Measurements from ENCODE around the gene FBXL15. TPM values are rescaled to one million over a fixed set of nuclear protein-coding genes. Genes with fewer than 3 reads are reported as not detected.

The FBXL15 gene
- total RNA-seq, 1 experiment from 2014 or later = 8.4 TPM

DNA sequence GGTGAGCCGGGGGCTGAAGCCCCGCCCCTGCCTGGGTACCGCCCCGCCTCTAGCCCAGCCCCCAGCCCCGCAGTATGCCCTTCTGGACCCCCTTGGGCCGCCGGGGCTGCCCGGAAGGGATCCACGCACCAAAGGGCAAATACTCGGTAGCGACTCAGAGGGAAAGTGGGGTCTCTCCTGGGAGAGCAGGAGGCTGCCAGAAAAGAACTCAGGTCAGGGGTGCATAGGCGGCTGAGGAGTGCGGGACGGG is 796 bp downstream of the FBXL15 start:
- DNase-seq (ENCODE audit: low read depth, low spot score) = no peak
- in situ Hi-C loops (cut with HindIII; ENCODE audit: low pct_unique_long_range_greater_than_20kb, low sequenced_read_pairs) = no loop called here

GRCh38 chr10:102421757-102422512 is 1.3 kb downstream of the FBXL15 start:
- in situ Hi-C loops (cut with HindIII; ENCODE audit: low pct_unique_long_range_greater_than_20kb, low sequenced_read_pairs) = no loop called here
- no peak for DNase-seq (ENCODE audit: low read depth, low spot score)

DNA sequence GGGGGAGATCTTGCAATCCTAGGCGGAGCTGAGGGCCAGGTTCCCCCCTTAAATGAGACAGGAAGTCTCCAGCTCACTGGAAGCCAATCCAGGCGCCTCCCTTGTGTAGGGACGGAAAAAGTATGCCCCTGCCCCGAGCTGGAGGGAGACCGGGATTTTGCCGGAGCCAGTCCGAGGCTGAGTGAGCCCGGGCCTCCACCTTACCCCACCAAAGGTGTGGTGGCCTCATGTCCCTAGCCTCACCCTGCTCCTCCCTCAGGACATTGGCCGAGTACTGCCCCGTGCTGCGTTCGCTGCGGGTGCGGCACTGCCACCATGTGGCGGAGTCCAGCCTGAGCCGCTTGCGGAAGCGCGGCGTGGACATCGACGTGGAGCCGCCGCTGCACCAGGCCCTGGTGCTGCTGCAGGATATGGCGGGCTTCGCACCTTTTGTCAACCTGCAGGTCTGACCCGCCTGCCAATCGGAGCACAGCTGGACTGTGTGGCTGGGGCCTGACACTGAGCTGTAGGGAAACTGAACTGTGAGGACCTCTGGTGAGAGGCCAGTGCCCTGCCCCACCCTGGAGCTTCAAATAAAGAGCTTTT is 2.0 kb downstream of the FBXL15 start:
- in situ Hi-C loops (cut with HindIII; ENCODE audit: low pct_unique_long_range_greater_than_20kb, low sequenced_read_pairs) = no loop called here
- peak; percentile 70 for DNase-seq (ENCODE audit: low read depth, low spot score)

DNA sequence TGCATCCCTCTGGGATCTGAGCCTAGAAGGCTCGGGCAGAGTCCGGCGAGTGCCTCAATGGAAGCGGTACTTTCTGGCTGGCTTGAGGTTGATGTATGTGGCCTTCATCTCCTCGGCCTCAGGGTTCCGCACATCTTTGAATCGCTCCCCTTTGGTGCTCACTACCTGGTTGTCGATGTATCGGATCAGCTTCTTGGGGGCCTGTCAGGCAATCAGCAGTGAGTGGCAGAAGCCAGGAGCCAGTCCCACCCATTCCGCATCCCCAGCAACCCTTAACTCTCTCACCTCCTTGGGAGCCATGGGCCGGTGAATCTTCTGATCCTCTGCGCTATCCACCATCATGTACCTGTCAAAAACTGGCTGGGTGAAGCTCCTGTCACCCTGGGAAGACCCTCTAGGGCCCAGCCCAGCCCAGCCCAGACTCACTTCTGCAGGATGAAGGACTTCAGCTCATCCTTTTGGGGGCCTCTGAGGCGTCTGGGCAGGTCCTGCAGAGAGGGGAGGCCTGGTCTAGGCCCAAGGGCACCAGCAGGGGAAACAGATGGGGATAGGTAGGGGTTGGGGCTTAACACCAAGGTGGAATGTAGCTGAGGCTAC is 2.8 kb downstream of the FBXL15 start:
- DNase-seq (ENCODE audit: low read depth, low spot score) = no peak
- in situ Hi-C loops (cut with HindIII; ENCODE audit: low pct_unique_long_range_greater_than_20kb, low sequenced_read_pairs) = no loop called here

- in situ Hi-C loops (cut with HindIII; ENCODE audit: low pct_unique_long_range_greater_than_20kb, low sequenced_read_pairs) = no loop called here
- DNase-seq (ENCODE audit: low read depth, low spot score) = no peak
Observed at GRCh38 chr10:102424145-102424544, 3.5 kb downstream of the FBXL15 start.

- in situ Hi-C loops (cut with HindIII; ENCODE audit: low pct_unique_long_range_greater_than_20kb, low sequenced_read_pairs) = no loop called here
Observed at GRCh38 chr10:102424916-102425315, 4.3 kb downstream of the FBXL15 start.

DNA sequence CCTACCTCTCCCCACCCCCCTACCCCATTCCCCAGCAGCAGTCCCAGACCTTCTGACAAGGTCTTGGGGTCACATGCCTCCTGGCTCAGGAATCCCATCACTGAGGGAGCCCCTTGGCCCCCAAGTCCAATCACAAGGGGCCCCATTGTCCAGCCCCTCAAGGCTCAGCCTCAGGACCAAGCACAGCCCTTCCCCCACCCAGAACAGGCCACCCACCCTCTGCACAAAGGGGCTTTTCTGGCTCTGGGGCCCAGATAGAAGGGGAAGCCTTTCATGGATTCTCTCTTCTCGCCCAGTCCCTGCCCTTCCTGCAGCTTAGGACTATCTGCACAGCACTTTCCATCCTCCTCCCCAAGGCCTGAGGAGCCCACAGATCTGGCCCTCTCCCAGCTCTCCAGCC is 4.8 kb downstream of the FBXL15 start:
- DNase-seq (ENCODE audit: low read depth, low spot score) = no peak
- in situ Hi-C loops (cut with HindIII; ENCODE audit: low pct_unique_long_range_greater_than_20kb, low sequenced_read_pairs) = no loop called here

More at GRCh38 chr10:102424916-102425315, 4.3 kb downstream of the FBXL15 start:
- no peak for DNase-seq (ENCODE audit: low read depth, low spot score)

- DNase-seq (ENCODE audit: low read depth, low spot score) = no peak
- in situ Hi-C loops (cut with HindIII; ENCODE audit: low pct_unique_long_range_greater_than_20kb, low sequenced_read_pairs) = no loop called here
Observed at GRCh38 chr10:102426803-102427287, 6.2 kb downstream of the FBXL15 start.

DNA sequence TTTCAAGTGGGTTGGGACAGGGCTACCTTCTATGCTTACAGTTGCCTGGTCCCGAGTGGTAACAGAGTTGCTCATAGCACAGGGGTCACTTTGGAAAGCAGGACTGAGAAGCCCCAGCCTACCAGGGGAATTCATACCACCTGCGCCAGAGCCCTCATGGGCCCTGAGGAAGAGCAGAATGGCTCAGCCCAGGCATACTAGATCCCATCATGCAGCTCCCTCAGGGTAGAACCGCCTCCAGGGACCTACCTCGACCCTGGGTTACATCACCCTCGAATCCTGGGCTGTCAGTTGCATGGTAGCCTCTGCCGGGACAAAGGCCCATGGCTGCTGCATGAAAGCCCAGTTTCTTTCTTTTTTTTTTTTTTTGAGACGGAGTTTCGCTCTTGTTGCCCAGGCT is 8.8 kb downstream of the FBXL15 start:
- no peak for DNase-seq (ENCODE audit: low read depth, low spot score)
- in situ Hi-C loops (cut with HindIII; ENCODE audit: low pct_unique_long_range_greater_than_20kb, low sequenced_read_pairs) = no loop called here

GRCh38 chr10:102431452-102432124 is 11.0 kb downstream of the FBXL15 start:
- in situ Hi-C loops (cut with HindIII; ENCODE audit: low pct_unique_long_range_greater_than_20kb, low sequenced_read_pairs) = no loop called here

DNA sequence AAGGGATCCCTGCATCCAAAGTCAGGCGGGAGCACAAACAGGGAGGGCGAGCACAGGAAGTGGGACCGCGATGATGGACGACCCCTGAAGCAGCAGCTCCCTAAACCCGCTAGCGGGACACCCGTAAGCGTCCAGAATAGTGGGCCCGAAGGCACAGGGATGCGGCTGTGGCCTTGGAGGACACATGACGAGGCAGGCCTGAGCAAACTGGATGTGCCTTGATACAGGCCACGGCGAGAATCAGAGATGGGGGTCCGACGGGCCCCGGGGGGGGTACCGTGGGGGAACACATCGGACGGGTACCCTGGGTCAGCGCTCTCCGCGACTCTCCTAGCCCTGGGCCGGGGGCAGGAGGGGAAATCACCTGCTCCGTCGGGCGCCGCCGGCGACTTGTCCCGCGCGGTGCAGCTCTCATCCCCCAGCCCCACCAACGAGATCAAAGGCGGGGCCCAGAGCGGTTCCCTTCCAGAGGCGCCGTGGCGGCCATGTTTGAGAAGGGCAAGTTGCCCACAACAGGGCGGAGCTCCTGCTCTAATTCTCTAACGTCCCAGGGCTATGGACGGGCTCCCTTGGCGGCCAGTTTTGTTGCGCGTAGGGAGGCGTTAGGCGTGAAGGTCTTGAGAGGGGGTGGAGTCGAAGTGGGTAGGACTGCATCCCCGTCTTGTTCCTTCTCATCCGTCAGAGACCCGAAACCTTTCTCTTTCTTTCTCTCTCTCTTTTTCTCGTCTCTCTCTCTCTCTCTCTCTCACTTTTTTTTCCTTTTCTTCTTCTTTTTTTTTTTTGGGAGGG is 11.7 kb downstream of the FBXL15 start, which contains the start of gene CUEDC2:
Gene CUEDC2, minus strand, starts transcription at position 413 of the 789 bp plus-strand sequence. CDS start 7,386 bp downstream, outside the sequence.
- DNase-seq (ENCODE audit: low read depth, low spot score) = peak; percentile 96
- in situ Hi-C loops (cut with HindIII; ENCODE audit: low pct_unique_long_range_greater_than_20kb, low sequenced_read_pairs) = no loop called here

More at GRCh38 chr10:102431452-102432124, 11.0 kb downstream of the FBXL15 start:
- peak; percentile 29 for DNase-seq (ENCODE audit: low read depth, low spot score)

DNA sequence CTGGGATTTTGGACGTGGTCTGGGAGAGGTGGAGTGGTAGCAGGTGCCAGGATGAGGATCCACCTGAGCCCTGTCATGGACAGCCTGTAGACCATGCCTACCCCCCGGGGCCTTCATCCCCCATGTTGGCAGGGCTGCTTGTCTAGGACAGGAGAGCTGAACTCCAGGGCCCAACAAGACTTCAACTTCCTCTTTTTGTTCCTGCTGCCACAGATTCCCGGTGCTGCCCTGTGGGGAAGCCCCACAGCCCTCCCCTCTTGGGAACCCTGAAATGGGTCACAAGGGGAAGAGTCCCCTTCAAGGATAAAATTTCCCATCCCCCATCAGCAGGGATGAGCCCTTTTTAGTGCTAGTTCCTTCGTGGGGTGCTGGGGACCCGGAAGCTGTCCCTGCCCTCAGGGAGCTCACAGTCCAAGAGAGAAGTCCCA is 13.0 kb downstream of the FBXL15 start:
- in situ Hi-C loops (cut with HindIII; ENCODE audit: low pct_unique_long_range_greater_than_20kb, low sequenced_read_pairs) = no loop called here
- no peak for DNase-seq (ENCODE audit: low read depth, low spot score)

DNA sequence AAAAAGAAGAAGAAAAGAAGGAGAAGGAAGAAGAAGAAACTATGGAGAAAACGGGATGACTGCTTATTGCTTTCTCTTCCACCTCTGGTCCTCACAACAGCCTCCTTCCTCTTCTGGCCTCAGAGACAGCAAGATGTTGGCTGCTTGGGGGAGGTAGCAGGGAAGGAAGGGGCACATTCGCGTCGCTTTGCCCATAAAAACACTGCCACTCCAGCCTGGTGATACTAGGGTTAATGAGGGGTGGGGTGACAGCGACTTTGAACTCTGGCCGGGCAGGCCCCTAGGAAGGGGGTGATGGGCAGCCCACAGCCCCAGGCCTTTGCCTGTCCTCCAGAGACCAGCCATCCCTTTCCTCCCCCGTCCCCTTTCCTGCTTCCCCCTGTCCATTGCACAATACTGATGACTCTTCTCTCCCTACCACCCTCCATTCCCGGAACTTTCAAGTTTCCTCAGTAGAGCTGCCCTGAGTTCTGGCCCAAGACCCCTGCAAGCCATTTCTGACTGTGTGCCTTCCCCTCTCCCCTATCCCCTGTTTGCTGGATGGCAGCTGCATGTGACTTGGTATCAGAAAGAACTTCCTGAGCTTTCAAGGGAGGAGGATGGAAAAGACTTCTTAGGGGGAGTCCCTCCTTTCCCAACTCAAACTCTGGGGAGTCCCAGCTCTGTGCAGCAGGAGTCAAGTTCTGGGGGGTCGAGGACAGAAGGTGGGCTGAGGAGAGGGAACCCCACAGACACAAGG is 13.9 kb downstream of the FBXL15 start:
- DNase-seq (ENCODE audit: low read depth, low spot score) = no peak
- in situ Hi-C loops (cut with HindIII; ENCODE audit: low pct_unique_long_range_greater_than_20kb, low sequenced_read_pairs) = no loop called here

DNA sequence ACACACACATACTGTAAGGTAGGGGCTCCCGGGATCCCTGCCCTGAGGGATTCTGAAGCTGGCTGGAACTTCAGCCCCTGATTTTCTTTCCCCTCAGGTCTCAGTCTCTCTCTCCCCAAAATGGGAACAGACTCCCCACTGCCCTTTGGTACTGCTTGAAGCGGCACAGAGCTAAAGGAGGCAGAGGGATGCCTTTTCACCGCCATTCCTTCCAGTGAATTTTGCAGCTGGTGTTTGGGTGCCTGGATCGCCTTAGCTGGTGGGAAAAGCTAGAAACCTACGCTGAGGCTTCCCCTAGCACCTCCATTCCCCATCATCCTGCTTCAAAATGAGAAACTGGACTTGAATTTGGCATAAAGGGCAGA is 14.5 kb downstream of the FBXL15 start:
- no peak for DNase-seq (ENCODE audit: low read depth, low spot score)
- in situ Hi-C loops (cut with HindIII; ENCODE audit: low pct_unique_long_range_greater_than_20kb, low sequenced_read_pairs) = no loop called here

GRCh38 chr10:102435529-102436233 is 15.0 kb downstream of the FBXL15 start:
- in situ Hi-C loops (cut with HindIII; ENCODE audit: low pct_unique_long_range_greater_than_20kb, low sequenced_read_pairs) = no loop called here
- DNase-seq (ENCODE audit: low read depth, low spot score) = no peak

DNA sequence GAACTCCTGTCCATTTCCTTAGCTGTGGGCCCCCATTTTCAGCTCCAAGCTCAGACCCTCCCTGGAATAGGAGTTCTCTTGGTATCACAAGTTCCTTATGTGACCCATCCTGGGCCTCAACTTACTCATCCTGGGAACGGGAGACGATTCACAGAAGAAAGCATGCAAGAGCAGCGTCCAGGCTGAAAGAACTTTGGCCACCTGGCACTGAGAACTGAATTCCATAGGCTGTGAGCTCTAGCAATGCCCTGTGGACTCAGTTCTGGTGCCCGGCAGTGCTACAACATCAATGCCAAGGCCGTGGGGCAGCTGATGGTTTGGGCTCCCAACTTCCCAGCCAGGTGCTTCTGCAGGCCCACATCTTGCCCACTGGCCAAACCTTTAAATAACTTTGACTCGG is 15.7 kb downstream of the FBXL15 start:
- DNase-seq (ENCODE audit: low read depth, low spot score) = no peak
- in situ Hi-C loops (cut with HindIII; ENCODE audit: low pct_unique_long_range_greater_than_20kb, low sequenced_read_pairs) = no loop called here

GRCh38 chr10:102437515-102437914 is 16.9 kb downstream of the FBXL15 start:
- in situ Hi-C loops (cut with HindIII; ENCODE audit: low pct_unique_long_range_greater_than_20kb, low sequenced_read_pairs) = no loop called here
- no peak for DNase-seq (ENCODE audit: low read depth, low spot score)
